Suprapubic skin (tissue), 3 donors: ENCODE results near the gene C2CD4C.

ENCODE experiments used
- CTCF ChIP-seq, 2 donors: fragments of 200-600 bp in 1 of 2; fragments of 450-650 bp in 1 of 2; sonication (generic) in 1 of 2; IDR thresholded peaks; one replicate each; pipeline ENCODE4 v1.5.1; 2016 to 2019; ENCODE audit warnings: antibody characterized with exemption in 2 of 2, mild to moderate bottlenecking in 1 of 2, moderate library complexity in 1 of 2
- EP300 ChIP-seq: sonication (generic); formaldehyde crosslinking; IDR thresholded peaks from one replicate; pipeline ENCODE4 v1.6.1; 2017; ENCODE audit warnings: antibody characterized with exemption

DNA sequence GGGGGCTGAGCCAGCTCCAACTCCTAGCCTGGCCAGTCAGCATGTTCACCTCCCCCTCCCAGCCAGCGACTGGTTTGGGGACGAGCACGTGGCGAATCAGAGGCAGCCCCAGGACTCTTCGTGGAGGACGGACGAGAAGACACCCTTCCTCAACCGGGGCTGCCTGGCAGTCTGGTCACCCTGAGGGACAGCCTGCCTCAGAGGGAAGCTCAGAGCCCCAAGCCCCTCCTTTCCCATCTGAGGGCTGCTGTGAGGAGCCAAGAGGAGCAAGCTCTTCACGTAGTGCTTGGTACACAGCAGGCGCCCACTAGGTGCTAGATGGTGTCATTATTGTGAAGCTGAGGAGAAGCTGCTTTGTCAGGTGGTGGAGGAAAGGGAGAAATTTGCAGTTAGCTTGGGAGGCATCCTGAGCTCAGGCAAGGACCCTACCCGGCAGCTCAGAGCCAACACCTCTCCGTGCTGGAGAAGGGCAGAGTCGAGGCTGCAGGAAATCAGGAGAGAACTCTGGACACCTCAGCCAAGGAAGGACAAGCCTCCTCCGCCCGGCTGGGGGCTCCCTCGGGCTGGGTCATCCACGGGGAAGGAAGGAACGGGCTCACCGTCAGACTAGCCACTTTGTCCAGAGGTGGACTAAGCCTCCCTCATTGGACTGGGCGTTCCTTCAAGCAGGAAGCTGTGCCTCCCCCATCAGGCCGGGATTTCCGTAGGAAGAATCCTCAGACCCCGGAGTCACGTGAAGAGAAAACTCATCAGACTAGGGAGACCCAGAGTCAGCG lies 14.9 kb upstream of the C2CD4C start:
- no peak for TF ChIP-seq EP300
- TF ChIP-seq CTCF (IDR thresholded peaks at IDR 0.05): no peak
